Hepatocyte (in vitro differentiated cells): Measurements from ENCODE around the gene GPR157. TPM values are rescaled to one million over a fixed set of nuclear protein-coding genes. Genes with fewer than 3 reads are reported as not detected.
A peak's percentile ranks its signal among the peaks of the same experiment; 100 is the strongest.

Source experiments
- DNase-seq: peaks from one replicate; pipeline ENCODE4 v3.0.0-alpha.2; 2016; ENCODE audit warnings: low spot score
- H2AFZ ChIP-seq: fragments of 200-600 bp; sonication (generic); 2 replicates; pipeline ENCODE4 v1.6.0; 2016; ENCODE audit warnings: antibody characterized with exemption, mild to moderate bottlenecking
- H3K27ac ChIP-seq: fragments of 200-600 bp; sonication (generic); 2 replicates; pipeline ENCODE4 v1.5.1; 2016; ENCODE audit warnings: mild to moderate bottlenecking
- H3K27me3 ChIP-seq: fragments of 200-600 bp; sonication (generic); 2 replicates; pipeline ENCODE4 v1.6.1; 2016
- H3K36me3 ChIP-seq: fragments of 200-600 bp; sonication (generic); replicated peaks from 2 replicates; pipeline ENCODE4 v1.5.1; 2016; ENCODE audit warnings: low read depth; ENCODE audit not compliant: insufficient read depth
- H3K4me1 ChIP-seq: fragments of 200-600 bp; sonication (generic); 2 replicates; pipeline ENCODE4 v1.5.1; 2016; ENCODE audit warnings: mild to moderate bottlenecking, moderate library complexity; ENCODE audit not compliant: insufficient read depth
- H3K4me2 ChIP-seq: fragments of 200-600 bp; sonication (generic); 2 replicates; pipeline ENCODE4 v1.6.0; 2016
- H3K4me3 ChIP-seq: fragments of 200-600 bp; sonication (generic); 2 replicates; pipeline ENCODE4 v1.5.1; 2016; ENCODE audit warnings: mild to moderate bottlenecking
- H3K79me2 ChIP-seq: fragments of 200-600 bp; sonication (generic); 2 replicates; pipeline ENCODE4 v1.6.0; 2017; ENCODE audit warnings: mild to moderate bottlenecking
- H3K9me2 ChIP-seq: fragments of 200-600 bp; sonication (generic); replicated peaks from 2 replicates; pipeline ENCODE4 v1.6.0; 2017; ENCODE audit warnings: mild to moderate bottlenecking; ENCODE audit not compliant: insufficient read depth
- H3K9me3 ChIP-seq: fragments of 200-600 bp; sonication (generic); 2 replicates; pipeline ENCODE4 v1.5.1; 2016; ENCODE audit warnings: low read depth, mild to moderate bottlenecking
- H4K20me1 ChIP-seq: fragments of 200-600 bp; sonication (generic); 2 replicates; pipeline ENCODE4 v1.6.0; 2016; ENCODE audit warnings: mild to moderate bottlenecking; ENCODE audit not compliant: insufficient read depth, poor library complexity, severe bottlenecking
- CTCF ChIP-seq: fragments of 200-600 bp; sonication (generic); IDR thresholded peaks from 2 replicates; pipeline ENCODE4 v1.5.1; 2016; ENCODE audit warnings: antibody characterized with exemption, mild to moderate bottlenecking; ENCODE audit not compliant: poor library complexity
- EZH2 ChIP-seq: fragments of 200-600 bp; sonication (generic); IDR thresholded peaks from 2 replicates; pipeline ENCODE4 v1.6.1; 2016; ENCODE audit warnings: antibody characterized with exemption, mild to moderate bottlenecking, borderline replicate concordance
- EZH2phosphoT487 ChIP-seq: fragments of 200-600 bp; sonication (generic); IDR thresholded peaks from one replicate; pipeline ENCODE4 v1.6.1; 2018; ENCODE audit warnings: antibody characterized with exemption, mild to moderate bottlenecking, low read depth, moderate library complexity; ENCODE audit not compliant: unreplicated experiment, severe bottlenecking
- WGBS: methylation state at CpG from one replicate; pipeline ENCODE4 v1.1.6; 2016; ENCODE audit warnings: low lambda C conversion rate; ENCODE audit errors: missing lambda C conversion rate; 5-methylcytosine and 5-hydroxymethylcytosine counted together
- polyA plus RNA-seq: library from polyadenylated mRNA; unstranded; fragments of >200 nt; fragmentation: Nextera tagmentation; extraction: Ambion mirVana; gene quantifications from 2 replicates; pipeline ENCODE4 v1.2.1, GENCODE V29; 2016
- total RNA-seq: library from RNA; depleted of rRNA; stranded (reverse); fragments of >200 nt; gene quantifications from 2 replicates; pipeline ENCODE4 v1.2.3, GENCODE V29; 2014

GPR157 gene
- total and polyA plus RNA-seq, 2 experiments from 2014 or later, result 14.4 to 18.6 TPM

GRCh38 chr1:9101510-9102146 is 27.3 kb downstream of the GPR157 start:
- no peak overlapping the region for H2AFZ ChIP-seq
- TF ChIP-seq EZH2, result no peak
- peak; percentile 70 for TF ChIP-seq CTCF
- TF ChIP-seq EZH2phosphoT487, result no peak
- H3K9me3 ChIP-seq, result no peaks in the 10 kb centered on the region
- H3K9me2 ChIP-seq, result no peaks in the 10 kb centered on the region
- WGBS, result 64% methylated on average over 4 of the region's 4 CpGs
- H3K27me3 ChIP-seq, result no peaks in the 10 kb centered on the region
- peaks cover 3% of the 10 kb centered on the region for H3K4me1 ChIP-seq
- no peaks in the 10 kb centered on the region for H3K36me3 ChIP-seq
- no peaks in the 10 kb centered on the region for H4K20me1 ChIP-seq
- peak; percentile 74 for DNase-seq
- H3K4me2 ChIP-seq, result no peak overlapping the region
- H3K79me2 ChIP-seq, result no peaks in the 10 kb centered on the region
- H3K4me3 ChIP-seq, result no peak overlapping the region
- H3K27ac ChIP-seq, result no peak overlapping the region

GRCh38 chr1:9100471-9101043 is 28.3 kb downstream of the GPR157 start:
- H3K4me1 ChIP-seq, result peaks cover 3% of the 10 kb centered on the region
- no peak overlapping the region for H3K4me2 ChIP-seq
- WGBS, result 77% methylated on average over 8 of the region's 8 CpGs
- no peaks in the 10 kb centered on the region for H3K9me2 ChIP-seq
- H2AFZ ChIP-seq, result no peak overlapping the region
- H3K36me3 ChIP-seq, result no peaks in the 10 kb centered on the region
- H4K20me1 ChIP-seq, result no peaks in the 10 kb centered on the region
- DNase-seq, result peak; percentile 35
- no peaks in the 10 kb centered on the region for H3K27me3 ChIP-seq
- H3K27ac ChIP-seq, result peak overlapping the region; percentile 43
- no peak for TF ChIP-seq EZH2
- TF ChIP-seq CTCF, result no peak
- no peak for TF ChIP-seq EZH2phosphoT487
- H3K9me3 ChIP-seq, result no peaks in the 10 kb centered on the region
- no peak overlapping the region for H3K4me3 ChIP-seq
- H3K79me2 ChIP-seq, result no peaks in the 10 kb centered on the region

GRCh38 chr1:9099555-9099954 is 29.3 kb downstream of the GPR157 start:
- Histone ChIP-seq H3K27me3 (no peaks in the 10 kb centered on the region), H3K79me2 (no peaks in the 10 kb centered on the region), H3K4me2 (no peak overlapping the region), H2AFZ (no peak overlapping the region), H4K20me1 (no peaks in the 10 kb centered on the region), H3K4me3 (no peak overlapping the region), H3K27ac (no peak overlapping the region), H3K9me3 (no peaks in the 10 kb centered on the region), H3K4me1 (peaks cover 3% of the 10 kb centered on the region), H3K36me3 (no peaks in the 10 kb centered on the region), H3K9me2 (no peaks in the 10 kb centered on the region)
- WGBS, result 94% methylated on average over 7 of the region's 7 CpGs
- no peak for DNase-seq
- no peak for TF ChIP-seq CTCF
- no peak for TF ChIP-seq EZH2
- TF ChIP-seq EZH2phosphoT487, result no peak
